NCI-H1092 (cell line): Measurements from ENCODE around the gene F2.
"Not testable (repeated sequence)": the region's sequence is repeated elsewhere in the genome, so short reads cannot be mapped to it uniquely, and the experiment has no call there.

Experiments used
- DNase-seq: peaks from one replicate; lab custom pipeline; 2025; lab: John Stamatoyannopoulos, UW

F2 gene

DNA sequence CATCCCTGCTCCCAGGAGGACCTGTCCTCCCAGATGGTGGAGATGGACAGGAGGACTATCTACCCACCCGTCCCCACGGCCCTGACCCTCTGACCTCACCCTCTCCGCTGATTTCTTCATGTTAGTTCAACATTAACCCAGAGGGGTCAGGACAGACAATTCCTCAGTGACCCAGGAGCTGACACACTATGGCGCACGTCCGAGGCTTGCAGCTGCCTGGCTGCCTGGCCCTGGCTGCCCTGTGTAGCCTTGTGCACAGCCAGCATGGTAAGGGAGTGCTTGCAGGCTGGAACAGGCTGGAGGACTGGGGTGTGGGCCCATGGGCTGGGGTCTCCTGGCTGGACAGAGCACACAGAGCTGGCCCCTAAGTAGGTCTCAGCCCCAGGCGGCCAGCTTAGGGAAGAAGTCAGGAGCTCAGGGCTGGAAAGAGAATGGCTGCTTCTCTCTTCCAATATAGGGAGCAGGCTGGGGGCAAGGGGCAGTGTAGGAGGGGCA is at the start of gene F2:
Gene F2, plus strand, starts transcription at position 166 of the 495 bp plus-strand sequence. Its CDS starts 23 bp downstream, at position 189.
- no peak for DNase-seq

DNA sequence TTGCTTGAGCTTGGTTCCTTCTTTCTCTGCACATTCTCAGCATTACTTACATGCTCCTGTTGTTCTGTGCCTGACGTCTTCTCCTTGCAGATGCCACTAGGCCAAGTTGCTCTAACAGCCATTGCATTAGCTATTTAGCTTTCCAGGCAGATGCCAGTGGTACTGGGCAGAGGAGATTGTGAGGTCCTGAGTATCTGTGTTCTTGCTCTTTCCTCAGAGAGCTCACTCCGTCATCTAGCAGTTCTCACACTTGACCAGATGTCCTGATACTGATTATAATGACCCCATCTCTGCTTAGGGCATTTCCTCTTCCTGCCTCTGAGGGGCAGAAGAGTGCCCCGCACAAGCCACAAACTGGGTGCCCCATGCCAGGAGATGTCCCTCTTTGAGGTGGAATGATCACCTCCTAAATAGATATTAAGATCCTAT is 49.3 kb upstream of the F2 start:
- DNase-seq, result no peak

DNA sequence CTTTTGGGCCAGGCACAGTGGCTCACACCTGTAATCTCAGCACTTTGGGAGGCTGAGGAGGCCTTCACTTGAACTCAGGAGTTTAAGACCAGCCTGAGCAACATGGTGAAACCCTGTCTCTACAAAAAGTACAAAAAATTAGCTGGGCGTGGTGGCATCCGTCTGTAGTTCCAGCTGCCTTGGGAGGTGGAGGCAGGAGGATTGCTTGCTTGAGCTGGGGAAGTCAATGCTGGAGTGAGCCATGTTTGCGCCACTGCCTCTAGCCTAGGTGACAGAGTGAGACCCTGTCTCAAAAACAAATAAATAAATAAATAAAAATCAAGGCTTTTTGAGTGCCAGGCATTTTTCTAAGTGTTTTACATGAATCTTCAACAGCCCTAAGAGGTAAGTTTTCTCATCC is 48.5 kb upstream of the F2 start:
- not testable (repeated sequence) for DNase-seq

DNA sequence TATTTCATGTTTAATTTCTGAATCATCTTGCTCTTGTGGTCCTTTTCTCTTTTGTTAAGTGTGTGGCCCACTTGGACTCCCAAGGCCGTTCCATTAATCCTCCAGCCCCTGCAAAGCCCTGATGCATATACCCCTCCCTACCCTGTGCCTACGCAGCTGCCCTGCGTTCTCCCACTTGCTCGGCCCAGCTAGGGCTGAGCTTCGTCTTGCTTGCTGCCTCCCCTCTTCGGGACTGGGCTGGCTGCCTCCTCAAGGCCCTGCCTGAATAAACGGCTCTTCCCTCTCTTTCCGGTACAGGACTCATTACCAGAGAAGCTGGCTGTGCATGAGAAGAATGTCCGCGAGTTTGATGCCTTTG is 47.1 kb upstream of the F2 start:
- no peak for DNase-seq

DNA sequence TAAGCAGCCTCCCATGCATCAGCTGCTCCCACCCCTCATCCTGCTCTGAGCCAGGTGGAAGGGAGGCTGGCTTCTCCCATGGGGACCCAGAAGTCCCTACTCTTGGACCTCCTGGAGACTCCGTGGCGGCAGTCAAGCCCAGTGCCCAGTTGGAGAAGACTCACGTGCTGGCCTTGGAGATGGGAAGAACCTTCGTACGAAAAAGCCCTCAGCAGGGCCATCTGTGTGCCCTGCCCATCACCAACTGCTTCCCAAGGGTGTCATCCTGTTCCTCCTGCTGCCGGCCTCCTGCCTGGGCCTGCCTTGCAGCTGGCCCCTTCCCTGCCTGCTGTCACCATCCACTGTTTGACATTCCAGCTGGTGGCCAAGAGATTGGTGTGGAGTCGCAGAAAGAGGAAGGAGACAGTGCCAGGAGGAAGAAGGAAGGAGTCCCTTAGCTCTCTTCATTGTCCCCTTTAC is 46.6 kb upstream of the F2 start:
- DNase-seq, result no peak

DNA sequence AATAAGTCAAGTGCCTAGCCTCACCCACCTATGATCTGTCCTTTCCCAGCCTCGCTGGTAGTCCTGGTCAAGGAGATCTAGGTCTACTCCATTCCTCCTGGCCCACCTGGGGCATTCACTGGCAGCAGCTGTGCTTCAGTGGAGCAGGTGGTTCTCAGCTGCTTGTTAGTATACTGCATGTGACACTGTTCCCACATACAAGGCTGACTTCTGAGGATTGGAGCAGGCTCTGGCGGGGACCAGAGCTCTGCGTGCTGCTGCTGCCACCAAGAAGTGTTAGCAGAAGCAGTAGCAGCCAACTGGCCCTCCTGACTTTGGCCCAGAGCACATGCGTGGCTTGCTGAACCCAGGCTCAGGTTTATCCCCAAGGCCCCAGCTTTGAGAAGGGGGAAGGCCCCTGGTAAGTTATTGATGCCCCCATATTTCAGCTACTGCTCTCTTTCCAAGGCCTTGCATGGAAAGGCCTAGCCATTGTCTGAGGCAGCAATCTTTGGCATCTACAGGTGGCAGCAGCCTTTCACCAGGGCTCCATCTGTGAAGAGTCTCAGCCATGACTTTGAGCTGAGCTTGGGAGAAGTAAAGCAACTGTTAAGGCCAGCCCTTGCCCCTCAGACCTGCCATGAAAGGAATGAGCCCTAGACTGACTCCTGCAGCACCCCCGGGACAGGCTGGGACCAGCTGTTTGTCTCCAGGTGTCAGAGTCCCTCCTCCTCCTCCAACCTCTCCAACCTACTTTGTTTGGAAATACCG is 45.1 kb upstream of the F2 start:
- no peak for DNase-seq

DNA sequence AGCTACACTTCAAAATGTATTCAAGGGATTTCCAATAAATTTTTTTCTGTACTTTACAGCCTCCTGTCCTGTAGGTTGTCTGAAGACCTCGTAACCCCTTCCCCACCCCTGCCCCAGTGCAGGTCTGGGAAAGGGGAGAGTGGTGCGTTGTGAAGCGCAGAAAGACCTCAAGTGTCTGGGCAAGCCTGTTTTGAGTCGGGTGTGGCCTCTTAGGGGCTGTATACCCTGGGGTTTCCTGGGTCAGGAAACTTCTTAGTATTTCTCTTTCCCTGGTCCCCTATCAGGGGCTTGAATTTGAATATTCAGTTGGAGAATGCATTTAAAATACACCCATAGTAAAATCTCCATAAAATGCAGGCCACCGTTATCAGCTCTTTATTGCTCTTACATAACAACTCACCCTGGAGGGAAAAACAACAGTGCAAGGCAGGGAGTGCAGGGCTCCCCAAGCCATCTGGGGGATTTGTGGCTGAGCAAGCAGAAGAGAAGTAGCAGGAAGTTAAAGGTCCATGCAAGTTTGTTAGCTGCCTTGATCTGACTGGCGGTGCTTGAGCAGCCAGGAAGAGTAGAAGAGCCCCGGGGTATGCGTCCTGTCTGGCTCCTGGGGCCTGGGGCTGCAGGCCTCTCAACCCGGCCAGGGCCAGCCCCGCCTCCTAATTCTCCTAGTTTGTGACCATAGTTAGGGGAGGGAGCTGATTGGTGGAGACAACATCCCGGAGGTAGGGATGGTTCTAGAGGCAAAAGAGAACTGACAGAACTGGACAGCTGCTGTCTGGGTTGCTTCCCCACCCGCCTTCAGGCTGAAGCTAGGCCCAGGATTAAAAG is 44.3 kb upstream of the F2 start:
- DNase-seq, result no peak

DNA sequence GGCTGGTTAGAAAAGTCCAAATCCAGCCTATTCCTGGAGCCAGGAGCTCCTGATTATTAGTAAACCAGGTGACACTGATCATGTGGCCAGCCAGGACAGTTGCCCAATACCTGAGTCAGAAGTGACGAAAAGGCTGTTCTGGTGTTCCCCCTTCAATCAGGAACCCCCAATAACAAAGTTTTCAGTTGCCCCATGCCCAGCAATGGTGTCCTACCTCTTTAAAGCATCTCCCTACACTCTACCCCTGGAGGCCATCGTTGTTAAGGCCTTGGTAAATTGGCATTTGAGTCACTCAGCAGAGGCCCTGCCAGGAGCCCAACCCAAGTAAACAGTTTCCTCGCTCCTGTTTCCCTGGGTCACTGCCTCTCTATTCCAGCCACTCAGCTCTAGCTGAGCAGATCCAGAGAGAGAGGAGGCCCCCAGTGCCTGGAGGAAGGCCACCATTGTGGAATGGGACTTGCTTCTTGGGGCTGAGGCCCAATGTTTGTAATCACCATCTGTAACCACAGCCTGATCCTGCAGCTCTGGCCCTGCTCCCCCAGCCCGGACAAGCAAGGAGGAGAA is 43.6 kb upstream of the F2 start:
- DNase-seq, result no peak

DNA sequence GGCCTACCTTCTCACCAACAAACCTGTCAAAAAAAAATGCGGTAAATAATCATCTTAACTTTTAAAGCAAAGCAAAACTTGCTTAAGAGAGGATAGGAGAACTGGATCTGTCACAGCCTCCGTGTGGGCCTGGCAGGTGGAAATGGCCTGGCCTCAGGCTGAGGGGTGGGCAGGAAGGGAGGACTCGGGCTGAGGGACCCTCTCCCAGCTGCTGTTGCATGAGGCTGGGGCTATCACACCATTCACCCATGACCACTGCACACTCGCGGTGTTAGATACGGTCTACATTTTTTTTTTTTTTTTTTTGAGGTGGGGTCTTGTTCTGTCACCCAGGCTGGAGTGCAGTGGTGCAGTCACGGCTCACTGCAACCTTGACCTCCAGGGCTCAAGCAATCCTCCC is 43.1 kb upstream of the F2 start:
- no peak for DNase-seq

DNA sequence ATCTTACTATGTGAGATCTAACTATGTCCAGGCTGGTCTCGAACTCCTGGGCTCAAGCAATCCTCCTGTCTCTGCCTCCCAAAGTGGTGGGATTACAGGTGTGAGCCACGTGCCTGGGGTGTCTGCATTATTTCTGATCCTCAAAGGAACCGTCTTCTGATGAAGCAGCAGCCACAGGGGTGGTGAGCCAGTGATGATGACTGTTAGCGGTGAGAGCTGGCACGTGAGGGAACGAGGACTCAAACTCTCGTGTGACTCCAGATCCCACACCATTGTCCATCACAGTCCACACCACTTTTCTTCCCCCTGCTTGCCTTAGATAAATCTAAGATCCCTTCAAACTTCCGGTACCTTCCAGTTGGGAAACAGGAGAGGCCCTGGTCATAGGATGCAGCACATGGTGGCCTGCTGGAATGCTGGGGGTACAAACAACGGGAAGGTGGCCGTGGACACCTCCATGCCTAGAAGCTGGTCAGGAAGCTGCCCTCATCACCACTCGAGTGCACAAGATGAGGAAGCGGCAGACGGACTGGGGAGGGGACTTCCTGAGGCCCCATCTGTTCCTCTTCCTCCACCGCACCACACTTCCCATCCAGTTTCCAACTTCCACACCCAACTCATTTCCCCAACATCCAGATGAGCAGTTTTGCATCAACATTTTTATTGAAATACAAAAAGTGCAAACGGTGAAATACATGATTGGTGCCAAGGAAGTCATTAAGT is 42.4 kb upstream of the F2 start:
- DNase-seq, result no peak

DNA sequence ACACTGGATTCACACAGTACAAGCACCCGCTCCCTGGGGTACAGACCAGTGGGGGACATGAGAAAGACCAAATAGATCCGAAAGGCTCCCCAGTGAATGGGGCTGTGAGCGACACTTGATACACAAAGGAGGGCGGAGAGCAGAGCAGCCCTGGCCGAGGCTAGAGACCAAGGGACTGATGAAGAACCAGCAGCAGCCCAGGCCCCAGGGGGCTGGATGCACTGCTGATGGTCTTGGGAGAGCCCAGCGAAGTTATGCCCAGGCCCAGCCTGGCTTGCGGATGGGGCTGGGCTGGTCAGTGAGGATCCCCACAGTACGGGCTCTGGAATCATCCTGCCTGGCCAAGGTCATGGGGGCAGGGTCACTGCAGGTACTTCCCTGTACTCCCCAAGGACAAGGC is 41.8 kb upstream of the F2 start:
- DNase-seq, result no peak

DNA sequence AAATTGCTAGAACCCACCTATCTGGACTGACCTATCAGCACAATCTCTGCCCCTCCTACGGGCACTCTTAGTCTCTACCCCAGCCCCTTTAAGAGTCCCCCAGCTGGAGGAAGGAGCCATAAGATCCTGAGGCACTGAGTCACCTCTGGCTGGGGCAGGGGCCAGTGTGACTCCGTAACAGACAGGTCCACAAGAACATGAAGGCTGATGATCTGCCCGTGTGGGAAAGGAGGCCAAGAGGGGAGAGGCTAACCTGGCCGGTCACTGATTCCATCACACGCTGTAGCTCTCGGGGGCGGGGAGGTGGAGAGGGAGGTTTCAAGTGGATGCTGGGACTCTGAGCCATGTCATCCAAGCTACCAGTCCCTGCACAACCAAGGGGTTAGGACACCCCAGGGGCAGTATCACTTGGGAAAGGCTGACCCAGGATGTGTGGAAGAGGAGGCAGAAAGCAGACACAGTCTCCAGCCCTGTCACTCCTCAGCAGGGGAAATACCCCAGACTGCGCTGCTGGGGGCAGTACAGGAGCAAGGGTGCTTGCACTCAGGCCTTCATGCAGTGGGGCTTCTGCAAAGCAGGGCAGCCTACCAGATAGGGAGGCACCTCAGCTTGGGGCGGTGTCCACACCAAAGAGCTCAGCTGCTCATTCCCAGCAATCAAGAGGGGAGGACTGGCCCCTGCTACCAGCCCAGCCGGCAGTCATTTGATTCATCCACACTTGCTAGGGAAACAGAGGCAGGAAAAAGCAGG is 40.8 kb upstream of the F2 start:
- no peak for DNase-seq

DNA sequence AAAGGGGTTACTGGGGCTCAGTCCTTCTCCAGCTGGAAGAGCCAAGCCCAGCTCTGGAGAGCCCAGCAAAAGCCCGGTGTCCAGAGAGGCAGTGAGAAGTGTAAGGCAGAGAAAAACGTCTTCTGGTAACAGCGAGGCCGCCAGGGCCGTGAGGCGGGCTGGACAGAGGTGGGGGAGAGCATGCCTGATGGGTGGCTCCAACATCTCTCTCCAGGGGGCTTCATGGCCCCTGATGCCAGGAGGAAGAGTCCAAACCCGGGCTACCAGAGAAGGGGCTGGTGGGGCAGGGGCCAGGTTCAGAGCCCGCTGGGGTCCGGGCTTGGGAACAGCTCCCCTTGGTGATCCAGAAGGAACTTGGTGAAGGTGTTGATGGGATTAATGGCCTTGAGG is 40.3 kb upstream of the F2 start:
- DNase-seq, result no peak

DNA sequence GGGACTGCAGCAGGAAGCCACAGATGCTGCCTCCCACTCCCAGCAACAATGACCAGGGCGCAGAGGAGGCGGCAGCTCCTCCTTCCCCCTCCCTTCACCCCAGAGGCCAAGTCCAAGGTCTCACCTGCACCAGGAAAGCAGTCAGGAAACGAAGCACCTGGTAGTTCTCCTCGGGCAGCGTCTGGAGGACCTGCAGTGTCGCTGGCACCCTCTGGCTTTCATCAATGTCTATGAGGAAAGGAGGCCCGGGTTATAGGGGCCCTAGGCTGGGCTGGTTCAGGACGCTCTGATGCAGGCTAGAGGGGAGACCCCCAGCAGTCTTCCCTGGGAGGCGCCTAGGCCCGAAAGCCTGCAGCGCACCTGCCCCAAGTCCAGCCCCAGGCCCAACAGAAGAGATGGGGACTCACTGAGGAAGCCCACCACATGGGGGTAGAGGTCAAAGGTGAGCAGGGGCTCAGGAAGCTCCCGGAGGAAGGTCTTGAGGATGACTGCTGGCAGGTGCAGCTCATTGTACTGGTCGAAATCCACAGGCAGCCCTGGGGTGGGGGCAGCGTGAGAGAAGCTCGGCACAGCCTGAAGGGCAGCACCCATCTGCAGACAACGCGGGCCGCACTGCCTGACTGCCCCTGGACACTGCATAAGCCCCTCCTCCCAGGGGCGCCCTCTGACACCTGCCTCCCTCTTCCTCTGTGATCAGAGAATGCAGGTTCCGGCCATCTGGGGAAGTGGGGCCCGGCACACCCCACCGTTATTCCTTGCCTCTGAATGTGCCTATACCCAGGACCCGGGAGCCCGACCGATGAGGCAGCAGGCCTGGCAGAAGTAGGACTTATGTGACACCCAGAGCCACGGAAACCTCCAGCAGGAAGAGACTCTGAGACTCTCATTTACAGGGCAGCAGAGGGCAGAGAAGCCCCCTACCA is 39.5 kb upstream of the F2 start:
- no peak for DNase-seq

DNA sequence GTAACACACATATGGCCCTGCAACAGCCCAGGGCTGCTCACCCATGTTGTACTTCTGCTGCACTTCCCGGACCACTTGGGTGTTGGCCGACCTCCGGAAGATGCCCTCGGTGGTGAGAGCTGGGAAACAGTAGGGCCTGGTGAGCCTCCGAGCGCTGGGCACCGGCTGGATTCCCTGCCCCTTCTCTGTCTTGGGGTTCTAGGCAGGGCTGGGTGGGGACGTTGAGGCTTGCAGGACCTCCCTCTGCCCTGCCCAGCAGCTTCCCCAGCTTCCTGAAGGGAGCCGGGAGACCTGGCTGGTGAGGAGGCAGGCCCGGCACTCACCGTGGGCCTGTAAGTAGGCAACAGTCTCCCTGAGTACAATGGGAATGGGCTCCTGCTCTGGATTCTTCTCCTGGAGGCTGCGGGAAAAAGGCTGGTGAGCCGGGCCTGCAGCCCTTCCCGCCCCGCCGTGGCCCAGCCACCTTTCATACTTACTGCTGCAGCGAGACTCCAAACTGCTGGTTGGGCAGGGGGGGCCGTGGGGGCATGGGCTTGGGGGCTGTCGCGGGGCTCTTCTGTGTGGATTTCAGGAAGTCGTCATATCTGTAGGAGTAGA is 38.8 kb upstream of the F2 start:
- no peak for DNase-seq

DNA sequence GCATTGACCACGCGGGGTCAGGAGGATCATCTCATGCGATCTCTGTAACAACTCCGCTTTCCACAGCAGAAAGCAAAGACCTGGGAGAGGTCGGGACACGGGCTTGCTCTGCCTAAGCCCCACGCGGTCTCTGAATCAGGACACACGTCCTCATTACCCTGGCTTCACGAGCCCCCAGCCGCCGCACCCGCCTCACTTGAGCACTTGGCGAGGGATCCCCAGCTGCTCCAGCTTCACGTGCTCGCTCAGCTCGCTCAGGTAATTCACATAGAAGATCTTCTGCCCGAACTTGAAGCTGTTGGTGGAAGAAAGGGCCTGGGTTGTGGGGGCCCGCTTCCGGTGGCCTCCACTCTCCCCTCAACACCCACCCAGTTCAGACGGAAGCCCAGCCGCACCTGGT is 38.2 kb upstream of the F2 start:
- no peak for DNase-seq

DNA sequence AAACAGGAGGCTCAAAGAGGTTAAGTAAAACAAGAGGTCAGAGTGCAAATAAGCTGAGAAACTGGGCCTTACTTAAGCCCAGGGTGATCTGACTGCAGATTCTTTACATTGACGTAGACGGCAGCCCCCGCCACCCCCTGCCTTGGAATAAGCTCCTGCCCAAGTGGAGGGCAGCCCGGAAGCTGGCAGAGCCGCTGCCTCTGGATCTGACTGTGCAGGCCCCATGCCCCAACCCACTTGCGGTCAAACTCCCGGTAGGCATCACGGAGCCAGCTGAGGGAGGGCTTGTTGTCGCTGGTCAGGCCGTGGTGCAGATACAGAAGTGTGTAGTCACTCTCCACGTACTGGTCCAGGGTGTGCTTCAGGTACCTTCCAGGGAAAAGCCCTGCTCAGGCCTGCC is 37.2 kb upstream of the F2 start:
- no peak for DNase-seq

DNA sequence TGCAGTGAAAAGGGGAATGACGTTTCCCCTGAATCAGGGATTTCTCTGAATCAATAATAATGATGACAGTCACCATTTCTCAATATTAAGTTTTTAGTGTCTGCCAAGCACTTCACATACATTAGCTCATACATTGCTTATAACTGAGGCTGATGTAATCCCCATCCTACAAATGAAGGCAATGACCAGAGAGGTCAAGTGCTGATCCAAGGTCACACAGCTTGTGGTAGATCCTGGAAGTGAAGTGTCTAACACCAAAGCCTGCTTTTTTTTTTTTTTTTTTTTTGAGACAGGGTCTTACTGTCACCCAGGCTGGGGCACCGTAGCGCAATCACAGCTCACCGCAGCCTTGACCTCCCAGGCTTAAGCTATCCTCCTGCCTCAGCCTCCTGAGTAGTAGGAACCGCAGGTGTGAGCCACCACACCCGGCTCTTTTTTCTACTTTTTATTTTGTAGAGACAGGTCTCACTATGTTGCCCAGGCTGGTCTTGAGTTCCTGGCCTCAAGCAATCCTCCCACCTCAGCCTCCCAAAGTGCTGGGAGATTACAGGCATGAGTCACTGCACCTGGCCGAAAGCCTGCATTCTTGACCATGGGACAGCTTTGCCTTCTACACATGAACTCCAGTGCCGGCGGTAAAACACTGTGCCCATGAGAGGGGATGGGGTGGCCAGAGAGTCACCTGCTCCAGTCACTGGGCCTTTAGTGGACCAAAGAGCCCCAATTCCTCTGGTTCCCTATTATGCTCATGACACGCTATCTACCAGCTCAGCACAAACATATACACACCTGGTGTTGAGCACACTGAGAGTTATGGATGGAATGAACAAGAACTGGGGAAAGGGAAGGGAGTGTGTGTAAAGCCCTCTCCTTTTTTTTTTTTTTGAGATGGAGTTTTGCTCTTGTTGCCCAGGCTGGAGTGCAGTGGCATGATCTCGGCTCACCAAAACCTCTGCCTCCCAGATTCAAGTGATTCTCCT is 36.0 kb upstream of the F2 start:
- DNase-seq, result no peak

DNA sequence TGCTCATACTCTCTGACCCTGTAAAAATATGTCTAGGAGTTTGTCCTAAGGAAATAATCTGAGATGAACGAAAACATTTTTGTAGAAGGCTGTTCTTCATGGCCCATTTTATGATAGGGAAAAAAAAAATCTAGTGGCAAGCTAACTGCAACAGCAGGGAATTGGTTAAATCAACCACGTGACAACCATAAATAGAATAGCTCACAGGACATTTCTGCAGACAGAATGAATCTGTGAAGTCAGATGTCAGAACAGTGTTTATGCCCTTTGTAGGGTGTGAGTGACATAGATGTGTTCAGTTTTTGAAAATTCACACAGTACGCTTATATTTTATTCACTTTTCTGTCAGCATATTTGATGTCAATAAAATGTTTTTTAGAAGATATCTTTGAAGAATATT is 34.6 kb upstream of the F2 start:
- no peak for DNase-seq
